DOHH2 (cell line): ENCODE measurements around the gene MAP4K1.

Experiments
- H3F3A ChIP-seq: fragments of 200-600 bp; sonication (generic), shearing (Covaris generic); 2 replicates; pipeline ENCODE4 v1.6.0; 2016; ENCODE audit warnings: antibody characterized with exemption, mild to moderate bottlenecking; ENCODE audit not compliant: control insufficient read depth, insufficient read depth
- H3K27ac ChIP-seq: fragments of 200-600 bp; sonication (generic); 2 replicates; pipeline ENCODE4 v1.5.1; 2014; ENCODE audit warnings: low read depth, mild to moderate bottlenecking, low read length, moderate library complexity
- H3K27me3 ChIP-seq: fragments of 200-600 bp; sonication (generic); 2 replicates; pipeline ENCODE4 v1.6.1; 2014; ENCODE audit warnings: mild to moderate bottlenecking, low read length, mixed read lengths; ENCODE audit not compliant: control insufficient read depth
- H3K36me3 ChIP-seq: fragments of 200-600 bp; sonication (generic); 2 replicates; pipeline ENCODE4 v1.6.1; 2014; ENCODE audit warnings: mild to moderate bottlenecking, low read length, moderate library complexity, mixed read lengths; ENCODE audit not compliant: control insufficient read depth
- H3K4me1 ChIP-seq: fragments of 200-600 bp; sonication (generic); 2 replicates; pipeline ENCODE4 v1.6.1; 2014; ENCODE audit warnings: mild to moderate bottlenecking, low read length, mixed read lengths; ENCODE audit not compliant: control insufficient read depth
- H3K4me2 ChIP-seq: fragments of 200-600 bp; sonication (generic); 2 replicates; pipeline ENCODE4 v1.6.0; 2014; ENCODE audit warnings: mild to moderate bottlenecking, low read length, moderate library complexity
- H3K4me3 ChIP-seq: fragments of 200-600 bp; sonication (generic); 2 replicates; pipeline ENCODE4 v1.5.1; 2014; ENCODE audit warnings: mild to moderate bottlenecking, low read length, mixed read lengths
- H3K79me2 ChIP-seq: fragments of 200-600 bp; sonication (generic); 2 replicates; pipeline ENCODE4 v1.6.1; 2014; ENCODE audit warnings: mild to moderate bottlenecking, low read length, mixed read lengths; ENCODE audit not compliant: control insufficient read depth
- H3K9me2 ChIP-seq: fragments of 200-600 bp; sonication (generic); replicated peaks from 2 replicates; pipeline ENCODE4 v1.6.1; 2014; ENCODE audit warnings: mild to moderate bottlenecking, low read length, mixed read lengths; ENCODE audit not compliant: control insufficient read depth
- H3K9me3 ChIP-seq: fragments of 200-600 bp; sonication (generic); 2 replicates; pipeline ENCODE4 v1.6.1; 2014; ENCODE audit warnings: antibody characterized with exemption, low read length, mixed read lengths; ENCODE audit not compliant: control insufficient read depth, insufficient read depth
- H4K20me1 ChIP-seq: fragments of 200-600 bp; sonication (generic); 2 replicates; pipeline ENCODE4 v1.6.0; 2014; ENCODE audit warnings: low read depth, mild to moderate bottlenecking, antibody characterized with exemption, low read length, moderate library complexity; ENCODE audit not compliant: control insufficient read depth, insufficient read depth
- CTCF ChIP-seq: fragments of 200-600 bp; sonication (generic); IDR thresholded peaks from one replicate; pipeline ENCODE4 v1.5.1; 2014; ENCODE audit warnings: antibody characterized with exemption, mild to moderate bottlenecking, low read depth, low read length; ENCODE audit not compliant: poor library complexity, severe bottlenecking
- EZH2phosphoT487 ChIP-seq: fragments of 200-600 bp; sonication (generic); IDR thresholded peaks from 2 replicates; pipeline ENCODE4 v1.6.1; 2017; ENCODE audit warnings: borderline replicate concordance, mild to moderate bottlenecking, antibody characterized with exemption, low read length, moderate library complexity, mixed read lengths

MAP4K1 gene

GRCh38 chr19:38544569-38545315, 73.0 kb downstream of the MAP4K1 start:
- Histone ChIP-seq H3K36me3 (no peaks in the 10 kb centered on the region), H3K9me2 (no peaks in the 10 kb centered on the region), H3K4me1 (peaks cover 27% of the 10 kb centered on the region), H3K27me3 (0 out of 2 replicates have a peak, but pooled peaks cover 2% of the 10 kb centered on the region), H4K20me1 (no peaks in the 10 kb centered on the region), H3F3A (peaks cover 3% of the 10 kb centered on the region; the same call in 1 of the 2 replicates), H3K9me3 (no peaks in the 10 kb centered on the region), H3K4me2 (peak overlapping the region; percentile 52), H3K4me3 (0 out of 2 replicates have a peak overlapping the region, but pooled peaks have one; percentile 10), H3K79me2 (no peaks in the 10 kb centered on the region), H3K27ac (no peak overlapping the region)
- TF ChIP-seq CTCF, result no peak
- no peak for TF ChIP-seq EZH2phosphoT487

GRCh38 chr19:38543807-38544568, 73.8 kb downstream of the MAP4K1 start:
- Histone ChIP-seq H3K4me1 (peaks cover 34% of the 10 kb centered on the region), H3K4me3 (no peak overlapping the region), H3K4me2 (peak overlapping the region; percentile 52), H3K9me2 (no peaks in the 10 kb centered on the region), H3K27me3 (0 out of 2 replicates have a peak, but pooled peaks cover 2% of the 10 kb centered on the region), H3K9me3 (no peaks in the 10 kb centered on the region), H3K36me3 (no peaks in the 10 kb centered on the region), H4K20me1 (no peaks in the 10 kb centered on the region), H3K27ac (no peak overlapping the region), H3F3A (peaks cover 6% of the 10 kb centered on the region), H3K79me2 (no peaks in the 10 kb centered on the region)
- TF ChIP-seq CTCF, result peak; percentile 58
- TF ChIP-seq EZH2phosphoT487, result no peak

GRCh38 chr19:38543286-38543806, 74.4 kb downstream of the MAP4K1 start:
- Histone ChIP-seq H3K27ac (no peak overlapping the region), H3K4me3 (no peak overlapping the region)

More at GRCh38 chr19:38543286-38543806, 74.4 kb downstream of the MAP4K1 start:
- H3K9me3 ChIP-seq, result no peaks in the 10 kb centered on the region
- H3F3A ChIP-seq, result peaks cover 6% of the 10 kb centered on the region
- H3K9me2 ChIP-seq, result no peaks in the 10 kb centered on the region
- H3K27me3 ChIP-seq, result 0 out of 2 replicates have a peak, but pooled peaks cover 2% of the 10 kb centered on the region
- H3K36me3 ChIP-seq, result no peaks in the 10 kb centered on the region
- TF ChIP-seq CTCF, result no peak
- peaks cover 41% of the 10 kb centered on the region for H3K4me1 ChIP-seq
- H3K4me2 ChIP-seq, result no peak overlapping the region
- H4K20me1 ChIP-seq, result no peaks in the 10 kb centered on the region
- no peaks in the 10 kb centered on the region for H3K79me2 ChIP-seq
